CD4-positive, CD25-positive, alpha-beta regulatory T cell (primary cell): Measurements from ENCODE around the gene ITGA3. TPM values are rescaled to one million over a fixed set of nuclear protein-coding genes. Genes with fewer than 3 reads are reported as not detected.

ENCODE experiments used
- ATAC-seq, 2 donors: fragments of 150-1000 bp; cut with Tn5 transposase; one replicate each; pipeline ENCODE4 v1.10.0; 2021; ENCODE audit warnings: low read depth in 2 of 2, moderate number of reproducible peaks in 2 of 2, moderate library complexity in 1 of 2
- DNase-seq, 3 donors: peaks; one replicate each; pipeline versions ENCODE4 v3.0.0 to v3.0.0-alpha.2; 2012 to 2022; ENCODE audit warnings: mixed read lengths in 1 of 3
- H3K27ac ChIP-seq: one replicate; pipeline ENCODE4 v1.7.0; 2013; ENCODE audit warnings: mild to moderate bottlenecking, low read length; ENCODE audit not compliant: insufficient read depth, poor library complexity, severe bottlenecking
- H3K27me3 ChIP-seq: one replicate; pipeline ENCODE4 v1.7.0; 2013; ENCODE audit warnings: low read length; ENCODE audit not compliant: control insufficient read depth, insufficient read depth
- H3K36me3 ChIP-seq: one replicate; pipeline ENCODE4 v1.7.0; 2013; ENCODE audit warnings: mild to moderate bottlenecking, low read length, moderate library complexity; ENCODE audit not compliant: control insufficient read depth, insufficient read depth
- H3K4me1 ChIP-seq: 2 replicates; pipeline ENCODE4 v1.7.0; 2013; ENCODE audit warnings: mild to moderate bottlenecking, low read length; ENCODE audit not compliant: insufficient read depth, control insufficient read depth, poor library complexity, severe bottlenecking
- H3K4me3 ChIP-seq: one replicate; pipeline ENCODE4 v1.7.0; 2013; ENCODE audit warnings: low read depth, mild to moderate bottlenecking, low read length, moderate library complexity
- H3K9me3 ChIP-seq, 2 experiments: 1 replicate in 1 of 2; 2 replicates in 1 of 2; pipeline ENCODE4 v1.7.0; 2013; ENCODE audit warnings: low read length in 2 of 2, mild to moderate bottlenecking in 1 of 2, moderate library complexity in 1 of 2; ENCODE audit not compliant: control insufficient read depth in 2 of 2
- H3K27ac Mint-ChIP-seq, 3 donors: one replicate each; pipeline ENCODE4 v1.8.0; 2020 to 2022; ENCODE audit warnings: mild to moderate bottlenecking in 3 of 3, mixed read lengths in 3 of 3, moderate library complexity in 2 of 3
- H3K27me3 Mint-ChIP-seq: one replicate; pipeline ENCODE4 v1.8.0; 2022; ENCODE audit warnings: mild to moderate bottlenecking, mixed read lengths
- H3K36me3 Mint-ChIP-seq: one replicate; pipeline ENCODE4 v1.8.0; 2020; ENCODE audit warnings: mixed read lengths
- H3K4me1 Mint-ChIP-seq, 4 donors: one replicate each; pipeline ENCODE4 v1.8.0; 2020 to 2022; ENCODE audit warnings: mixed read lengths in 4 of 4, mild to moderate bottlenecking in 1 of 4
- H3K4me3 Mint-ChIP-seq, 4 donors: one replicate each; pipeline ENCODE4 v1.8.0; 2020 to 2022; ENCODE audit warnings: mild to moderate bottlenecking in 4 of 4, mixed read lengths in 4 of 4, moderate library complexity in 3 of 4
- H3K9me3 Mint-ChIP-seq, 7 donors: one replicate each; pipeline ENCODE4 v1.8.0; 2020 to 2022; ENCODE audit warnings: mixed read lengths in 7 of 7, mild to moderate bottlenecking in 3 of 7, moderate library complexity in 2 of 7
- polyA plus RNA-seq, 4 donors: library from polyadenylated mRNA; unstranded; fragments of 300-500 nt; fragmentation: Illumina TruSeq; gene quantifications; one replicate each; pipeline ENCODE4 v1.2.3, GENCODE V29; 2021
- total RNA-seq: library from RNA; stranded (reverse); gene quantifications from one replicate; pipeline ENCODE4 v1.2.3, GENCODE V29; 2022

Gene ITGA3
- total and polyA plus RNA-seq, 5 donors from 2014 or later: 1.7 to 14.4 (median 2.7) TPM

- ATAC-seq (no peak), DNase-seq (peak in 1 of 3 donors; percentile 14)
- Mint-ChIP-seq H3K4me1 (peaks cover 3 to 30% (median 11%) of the 10 kb centered on the region in 4 donors), H3K27me3 (peaks cover 26% of the 10 kb centered on the region), H3K27ac (peak overlapping the region in 2 of 3 donors; percentile 57 to 69), H3K4me3 (no peak overlapping the region), H3K9me3 (peaks cover 0 to 3% (median 0%) of the 10 kb centered on the region in 7 donors), H3K36me3 (peaks cover 16% of the 10 kb centered on the region)
- no peak overlapping the region for H3K27ac ChIP-seq
- peaks cover 22% of the 10 kb centered on the region for H3K4me1 ChIP-seq
- H3K36me3 ChIP-seq: peaks cover 29% of the 10 kb centered on the region
- no peak overlapping the region for H3K4me3 ChIP-seq
- peaks cover 12% of the 10 kb centered on the region for H3K27me3 ChIP-seq
- no peaks in the 10 kb centered on the region for H3K9me3 ChIP-seq
Measured at GRCh38 chr17:50132104-50132794, 76.3 kb downstream of the ITGA3 start.

- Mint-ChIP-seq H3K4me3 (no peak overlapping the region), H3K36me3 (peaks cover 25% of the 10 kb centered on the region), H3K27ac (peak overlapping the region in 1 of 3 donors; percentile 71)
Measured at GRCh38 chr17:50133028-50133768, 77.3 kb downstream of the ITGA3 start.

GRCh38 chr17:50133769-50134099 is 77.8 kb downstream of the ITGA3 start:
- H3K27ac ChIP-seq: no peak overlapping the region
- peaks cover 20% of the 10 kb centered on the region for H3K4me1 ChIP-seq
- DNase-seq (no peak), ATAC-seq (no peak)
- Mint-ChIP-seq H3K4me1 (peaks cover 0 to 25% (median 13%) of the 10 kb centered on the region in 4 donors), H3K27ac (no peak overlapping the region), H3K27me3 (peaks cover 15% of the 10 kb centered on the region), H3K4me3 (no peak overlapping the region), H3K36me3 (peaks cover 29% of the 10 kb centered on the region), H3K9me3 (peaks cover 0 to 3% (median 0%) of the 10 kb centered on the region in 7 donors)
- H3K4me3 ChIP-seq: no peak overlapping the region
- peaks cover 2% of the 10 kb centered on the region for H3K27me3 ChIP-seq
- no peaks in the 10 kb centered on the region for H3K9me3 ChIP-seq
- peaks cover 44% of the 10 kb centered on the region for H3K36me3 ChIP-seq

More at GRCh38 chr17:50133028-50133768, 77.3 kb downstream of the ITGA3 start:
- DNase-seq (no peak), ATAC-seq (no peak)
- H3K27me3 Mint-ChIP-seq: peaks cover 18% of the 10 kb centered on the region
- Histone ChIP-seq H3K36me3 (peaks cover 39% of the 10 kb centered on the region), H3K4me3 (no peak overlapping the region), H3K4me1 (peaks cover 22% of the 10 kb centered on the region), H3K27ac (no peak overlapping the region), H3K27me3 (peaks cover 7% of the 10 kb centered on the region), H3K9me3 (no peaks in the 10 kb centered on the region)
- peaks cover 0 to 26% (median 13%) of the 10 kb centered on the region in 4 donors for H3K4me1 Mint-ChIP-seq
- peaks cover 0 to 3% (median 0%) of the 10 kb centered on the region in 7 donors for H3K9me3 Mint-ChIP-seq

- H3K36me3 Mint-ChIP-seq: peaks cover 29% of the 10 kb centered on the region
- Histone ChIP-seq H3K4me1 (peaks cover 15% of the 10 kb centered on the region), H3K36me3 (peaks cover 51% of the 10 kb centered on the region), H3K9me3 (no peaks in the 10 kb centered on the region), H3K27ac (no peak overlapping the region), H3K27me3 (peaks cover 2% of the 10 kb centered on the region), H3K4me3 (no peak overlapping the region)
- H3K27me3 Mint-ChIP-seq: peaks cover 13% of the 10 kb centered on the region
- no peak overlapping the region for H3K27ac Mint-ChIP-seq
- ATAC-seq (no peak), DNase-seq (no peak)
- peaks cover 0 to 23% (median 12%) of the 10 kb centered on the region in 4 donors for H3K4me1 Mint-ChIP-seq
- peaks cover 0 to 3% (median 0%) of the 10 kb centered on the region in 7 donors for H3K9me3 Mint-ChIP-seq
- H3K4me3 Mint-ChIP-seq: no peak overlapping the region
Measured at GRCh38 chr17:50134206-50135110, 78.5 kb downstream of the ITGA3 start.

GRCh38 chr17:50135316-50136095 is 79.6 kb downstream of the ITGA3 start:
- Histone ChIP-seq H3K36me3 (peaks cover 58% of the 10 kb centered on the region), H3K4me3 (no peak overlapping the region), H3K27me3 (peaks cover 2% of the 10 kb centered on the region), H3K9me3 (no peaks in the 10 kb centered on the region), H3K27ac (no peak overlapping the region), H3K4me1 (peaks cover 17% of the 10 kb centered on the region)
- H3K27ac Mint-ChIP-seq: peak overlapping the region in 1 of 3 donors; percentile 20
- H3K27me3 Mint-ChIP-seq: peaks cover 12% of the 10 kb centered on the region
- peaks cover 0 to 3% (median 0%) of the 10 kb centered on the region in 7 donors for H3K9me3 Mint-ChIP-seq
- peaks cover 38% of the 10 kb centered on the region for H3K36me3 Mint-ChIP-seq
- ATAC-seq: no peak
- peaks cover 6 to 30% (median 22%) of the 10 kb centered on the region in 4 donors for H3K4me1 Mint-ChIP-seq
- DNase-seq: no peak
- no peak overlapping the region for H3K4me3 Mint-ChIP-seq

GRCh38 chr17:50136096-50136687 is 80.3 kb downstream of the ITGA3 start:
- H3K27me3 Mint-ChIP-seq: peaks cover 6% of the 10 kb centered on the region
- no peak for ATAC-seq
- DNase-seq: no peak
- no peaks in the 10 kb centered on the region for H3K27me3 ChIP-seq
- H3K9me3 ChIP-seq: no peaks in the 10 kb centered on the region
- no peak overlapping the region for H3K27ac Mint-ChIP-seq
- peaks cover 6 to 30% (median 23%) of the 10 kb centered on the region in 4 donors for H3K4me1 Mint-ChIP-seq
- H3K27ac ChIP-seq: no peak overlapping the region
- peaks cover 65% of the 10 kb centered on the region for H3K36me3 ChIP-seq
- H3K4me3 Mint-ChIP-seq: no peak overlapping the region
- peaks cover 0 to 3% (median 0%) of the 10 kb centered on the region in 7 donors for H3K9me3 Mint-ChIP-seq
- no peak overlapping the region for H3K4me3 ChIP-seq
- H3K4me1 ChIP-seq: peaks cover 19% of the 10 kb centered on the region
- peaks cover 43% of the 10 kb centered on the region for H3K36me3 Mint-ChIP-seq
